ENCODE data around the gene GTF2H3.

GTF2H3 gene

DNA sequence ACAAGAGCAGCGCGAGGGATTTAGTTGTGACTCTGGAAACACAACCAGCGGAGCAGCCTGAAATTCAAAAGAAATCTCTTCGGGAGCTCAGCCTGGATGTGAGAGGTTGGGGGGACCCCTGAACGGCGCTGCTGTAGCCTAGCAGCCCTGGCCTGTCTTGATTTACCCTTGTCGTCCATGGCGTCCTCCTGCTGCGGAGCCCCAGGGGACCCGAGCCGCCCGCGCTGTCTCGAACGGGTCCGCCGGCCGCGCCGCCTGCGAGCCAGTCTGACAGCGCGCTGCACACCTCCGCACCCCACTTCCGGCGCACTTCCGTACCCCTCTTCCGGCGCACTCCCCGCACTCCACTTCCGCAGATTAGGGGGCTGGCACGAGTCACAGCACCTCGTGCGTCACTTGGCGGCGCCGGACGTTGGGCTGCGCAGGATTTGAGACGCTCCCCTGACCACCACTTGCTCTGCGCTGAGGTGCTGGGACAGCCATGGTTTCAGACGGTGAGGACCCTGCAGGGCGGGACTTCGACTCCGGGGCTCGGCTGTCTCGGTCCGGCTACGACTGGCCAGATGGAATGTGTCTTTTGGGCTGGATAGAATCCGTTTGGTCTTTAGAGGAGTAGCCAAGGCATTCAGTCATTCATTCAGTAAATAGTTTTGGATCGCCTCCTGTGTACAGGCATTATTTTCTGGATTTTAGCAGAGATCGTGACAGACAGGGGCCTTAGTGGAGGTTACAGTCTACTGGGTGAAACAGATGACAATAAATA lies at the start of gene GTF2H3, which contains the start of gene EIF2B1:
GTF2H3 (plus strand) TSS at position 451 of the 763 bp plus-strand sequence; CDS start at position 482, 31 bp downstream.
EIF2B1 (minus strand) TSS at position 308 of the 763 bp plus-strand sequence; CDS start at position 179, 129 bp downstream.
- ChIA-PET POLR2A (interaction anchor here (0.6 to 3.3 kb wide), 3 partner anchors 11 to 268 kb away, joined by 3 to 11 read pairs (median 5); partner anchors contain the start of gene ATP6V0A2), CTCF (no interaction called here)
- peak; percentile 98 for DNase-seq (ENCODE audit: extremely low spot score)
- TF ChIP-seq ZNF384 (IDR thresholded peaks at IDR 0.05) (no peak), SUZ12 (IDR thresholded peaks at IDR 0.05) (no peak), FOXM1 (IDR thresholded peaks at IDR 0.05; ENCODE audit: borderline replicate concordance) (no peak), ELF4 (IDR thresholded peaks at IDR 0.05) (peak; percentile 93), PKNOX1 (IDR thresholded peaks at IDR 0.05) (peak; percentile 28; the same call in 1 of the 2 replicates), LEF1 (IDR thresholded peaks at IDR 0.05; ENCODE audit: borderline replicate concordance) (no peak), L3MBTL2 (conservative IDR thresholded peaks at IDR 0.05) (peak; percentile 78), NFRKB (IDR thresholded peaks at IDR 0.05) (peak; percentile 52; the same call in 1 of the 2 replicates), CTBP1 (IDR thresholded peaks at IDR 0.05; ENCODE audit: borderline replicate concordance) (no peak), TARDBP (IDR thresholded peaks at IDR 0.05) (no peak)

GRCh38 chr12:123591702-123592481 lies 41.7 kb upstream of the GTF2H3 start:
- CTCF ChIA-PET = no interaction called here
- no peak for DNase-seq (ENCODE audit: extremely low spot score)
- POLR2A ChIA-PET = interaction anchor here (1.1 kb wide), 1 partner anchor 10 kb away, joined by 5 read pairs; the partner anchor contains the start of gene DDX55
- TF ChIP-seq SP1 (IDR thresholded peaks at IDR 0.05) (no peak), BHLHE40 (IDR thresholded peaks at IDR 0.05; ENCODE audit: borderline replicate concordance) (no peak), SUZ12 (IDR thresholded peaks at IDR 0.05) (no peak), PKNOX1 (IDR thresholded peaks at IDR 0.05) (no peak), FOXA1 (IDR thresholded peaks at IDR 0.05) (no peak), L3MBTL2 (conservative IDR thresholded peaks at IDR 0.05) (no peak), LEF1 (IDR thresholded peaks at IDR 0.05; ENCODE audit: borderline replicate concordance) (no peak), FOXK2 (IDR thresholded peaks at IDR 0.05) (no peak), ARNT (IDR thresholded peaks at IDR 0.05) (no peak), TARDBP (IDR thresholded peaks at IDR 0.05) (no peak), ELF4 (IDR thresholded peaks at IDR 0.05) (no peak), NFRKB (IDR thresholded peaks at IDR 0.05) (no peak), HDGF (IDR thresholded peaks at IDR 0.05; ENCODE audit: borderline replicate concordance) (no peak), CTBP1 (IDR thresholded peaks at IDR 0.05; ENCODE audit: borderline replicate concordance) (no peak), FOXM1 (IDR thresholded peaks at IDR 0.05; ENCODE audit: borderline replicate concordance) (no peak), ZNF384 (IDR thresholded peaks at IDR 0.05) (no peak)

DNA sequence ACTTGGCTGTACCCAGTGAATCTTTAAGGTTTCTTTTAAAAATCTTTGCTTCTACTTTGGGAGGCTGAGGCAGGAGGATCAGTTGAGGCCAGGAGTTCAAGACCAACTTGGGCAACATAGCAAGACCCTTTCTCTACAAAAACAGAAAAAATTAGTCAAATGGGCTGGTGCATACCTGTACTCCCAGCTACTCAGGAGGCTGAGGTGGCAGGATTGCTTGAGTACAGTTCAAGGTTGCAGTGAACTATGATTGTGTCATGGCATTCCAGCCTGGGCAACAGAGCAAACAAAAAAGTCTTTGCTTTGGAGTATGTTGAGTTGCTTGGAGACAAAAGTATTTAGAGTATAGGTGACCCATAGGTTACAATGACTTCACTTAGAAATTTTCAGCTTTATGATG lies 37.9 kb upstream of the GTF2H3 start:
- no peak for DNase-seq (ENCODE audit: extremely low spot score)
- ChIA-PET POLR2A (no interaction called here), CTCF (no interaction called here)
- TF ChIP-seq SP1 (IDR thresholded peaks at IDR 0.05) = no peak
- no peak for TF ChIP-seq L3MBTL2 (conservative IDR thresholded peaks at IDR 0.05)
- TF ChIP-seq SUZ12 (IDR thresholded peaks at IDR 0.05) = no peak
- no peak for TF ChIP-seq TARDBP (IDR thresholded peaks at IDR 0.05)
- TF ChIP-seq NFRKB (IDR thresholded peaks at IDR 0.05) = no peak
- no peak for TF ChIP-seq BHLHE40 (IDR thresholded peaks at IDR 0.05; ENCODE audit: borderline replicate concordance)
- TF ChIP-seq CTBP1 (IDR thresholded peaks at IDR 0.05; ENCODE audit: borderline replicate concordance) = no peak
- TF ChIP-seq ZNF384 (IDR thresholded peaks at IDR 0.05) = no peak
- no peak for TF ChIP-seq FOXK2 (IDR thresholded peaks at IDR 0.05)
- TF ChIP-seq FOXA1 (IDR thresholded peaks at IDR 0.05) = no peak
- no peak for TF ChIP-seq ARNT (IDR thresholded peaks at IDR 0.05)
- TF ChIP-seq HDGF (IDR thresholded peaks at IDR 0.05; ENCODE audit: borderline replicate concordance) = no peak
- TF ChIP-seq ELF4 (IDR thresholded peaks at IDR 0.05) = no peak
- no peak for TF ChIP-seq PKNOX1 (IDR thresholded peaks at IDR 0.05)
- TF ChIP-seq FOXM1 (IDR thresholded peaks at IDR 0.05; ENCODE audit: borderline replicate concordance) = no peak
- TF ChIP-seq LEF1 (IDR thresholded peaks at IDR 0.05; ENCODE audit: borderline replicate concordance) = no peak

GRCh38 chr12:123597100-123597499 lies 36.5 kb upstream of the GTF2H3 start:
- ChIA-PET POLR2A (no interaction called here), CTCF (no interaction called here)
- no peak for DNase-seq (ENCODE audit: extremely low spot score)
- TF ChIP-seq TARDBP (IDR thresholded peaks at IDR 0.05) (no peak), ELF4 (IDR thresholded peaks at IDR 0.05) (no peak), PKNOX1 (IDR thresholded peaks at IDR 0.05) (no peak), NFRKB (IDR thresholded peaks at IDR 0.05) (no peak), LEF1 (IDR thresholded peaks at IDR 0.05; ENCODE audit: borderline replicate concordance) (no peak), FOXM1 (IDR thresholded peaks at IDR 0.05; ENCODE audit: borderline replicate concordance) (no peak), L3MBTL2 (conservative IDR thresholded peaks at IDR 0.05) (no peak), SP1 (IDR thresholded peaks at IDR 0.05) (no peak), HDGF (IDR thresholded peaks at IDR 0.05; ENCODE audit: borderline replicate concordance) (no peak), ZNF384 (IDR thresholded peaks at IDR 0.05) (no peak), FOXK2 (IDR thresholded peaks at IDR 0.05) (no peak), SUZ12 (IDR thresholded peaks at IDR 0.05) (no peak), CTBP1 (IDR thresholded peaks at IDR 0.05; ENCODE audit: borderline replicate concordance) (no peak), ARNT (IDR thresholded peaks at IDR 0.05) (no peak), BHLHE40 (IDR thresholded peaks at IDR 0.05; ENCODE audit: borderline replicate concordance) (no peak), FOXA1 (IDR thresholded peaks at IDR 0.05) (no peak)
